Fibroblast of skin of right quadriceps (primary cell): ENCODE measurements around the gene MC1R.
"Not testable (repeated sequence)": the region's sequence is repeated elsewhere in the genome, so short reads cannot be mapped to it uniquely, and the experiment has no call there.

Source experiments
- DNase-seq: peaks from one replicate; pipeline ENCODE4 v3.0.0-alpha.2; 2013

The MC1R gene

DNA sequence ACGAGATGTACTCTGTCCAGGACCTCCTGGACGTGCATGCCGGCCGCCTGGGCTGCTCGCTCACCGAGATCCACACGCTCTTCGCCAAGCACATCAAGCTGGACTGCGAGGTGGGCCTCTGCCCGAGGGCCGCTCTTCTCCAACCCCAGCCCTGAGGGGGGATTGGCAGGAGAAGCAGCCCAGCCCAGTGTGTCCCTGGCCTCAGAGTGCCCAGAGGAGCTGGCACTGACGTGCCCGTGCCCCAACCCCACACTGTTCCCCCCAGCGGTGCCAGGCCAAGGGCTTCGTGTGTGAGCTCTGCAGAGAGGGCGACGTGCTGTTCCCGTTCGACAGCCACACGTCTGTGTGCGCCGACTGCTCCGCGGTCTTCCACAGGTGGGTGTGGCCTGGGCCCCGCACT lies 45.5 kb downstream of the MC1R start:
- no peak for DNase-seq

DNA sequence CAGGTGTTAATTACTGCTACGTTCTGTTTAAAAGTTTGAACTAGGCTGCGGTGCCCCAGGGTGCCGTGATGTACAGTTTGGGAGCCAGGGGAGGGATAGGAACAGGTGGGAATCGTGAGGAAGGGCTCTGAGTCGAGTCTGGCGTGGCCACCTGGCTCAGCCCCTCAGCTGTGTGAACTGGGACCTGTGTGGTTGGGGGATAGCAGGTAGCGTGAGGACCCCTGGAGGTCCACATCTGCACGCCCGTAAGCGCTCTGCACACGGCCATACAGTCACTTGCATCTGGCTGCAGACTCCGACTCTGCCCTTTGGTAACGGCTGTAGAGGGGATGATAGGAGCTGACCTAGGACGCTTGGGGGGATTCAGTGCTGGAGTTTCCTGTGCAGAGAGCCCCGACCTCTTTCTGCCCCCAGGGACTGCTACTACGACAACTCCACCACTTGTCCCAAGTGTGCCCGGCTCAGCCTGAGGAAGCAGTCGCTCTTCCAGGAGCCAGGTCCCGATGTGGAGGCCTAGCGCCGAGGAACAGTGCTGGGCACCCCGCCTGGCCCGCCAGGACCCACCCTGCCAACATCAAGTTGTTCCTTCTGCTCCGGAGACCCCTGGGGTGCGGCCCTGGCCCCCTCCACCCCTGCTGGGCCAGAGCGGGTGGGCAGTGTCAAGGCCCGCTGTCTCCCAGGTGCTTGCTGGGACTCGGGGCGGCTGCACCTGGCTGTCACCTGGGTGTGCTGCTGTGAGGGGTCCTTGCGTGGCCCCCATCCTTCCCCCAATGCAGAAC lies 47.0 kb downstream of the MC1R start:
- no peak for DNase-seq

DNA sequence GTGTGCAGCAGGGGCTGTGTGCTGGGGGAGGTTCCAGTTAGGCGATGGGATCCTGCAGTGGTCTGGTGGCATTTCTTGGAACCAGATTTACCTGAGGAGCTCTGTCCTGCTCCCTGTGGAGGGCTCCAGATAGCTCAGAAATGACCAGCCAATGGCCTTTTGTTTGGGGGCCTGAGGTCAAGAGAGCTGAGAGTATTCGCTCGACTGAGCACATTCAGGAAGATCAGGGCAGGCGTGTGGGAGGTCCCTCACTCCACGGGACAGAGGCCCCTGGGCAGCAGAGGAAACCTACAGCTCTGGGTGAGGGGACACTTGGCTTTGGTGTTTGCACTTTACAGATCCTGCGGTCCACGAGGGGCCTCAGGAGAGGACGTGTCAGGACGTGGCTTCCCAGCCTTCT lies 48.1 kb downstream of the MC1R start:
- no peak for DNase-seq

- DNase-seq = not testable (repeated sequence)
These were observed 48.8 kb downstream of the MC1R start for GRCh38 chr16:89967436-89967835.

GRCh38 chr16:89968074-89968473 lies 49.4 kb downstream of the MC1R start:
- not testable (repeated sequence) for DNase-seq

DNA sequence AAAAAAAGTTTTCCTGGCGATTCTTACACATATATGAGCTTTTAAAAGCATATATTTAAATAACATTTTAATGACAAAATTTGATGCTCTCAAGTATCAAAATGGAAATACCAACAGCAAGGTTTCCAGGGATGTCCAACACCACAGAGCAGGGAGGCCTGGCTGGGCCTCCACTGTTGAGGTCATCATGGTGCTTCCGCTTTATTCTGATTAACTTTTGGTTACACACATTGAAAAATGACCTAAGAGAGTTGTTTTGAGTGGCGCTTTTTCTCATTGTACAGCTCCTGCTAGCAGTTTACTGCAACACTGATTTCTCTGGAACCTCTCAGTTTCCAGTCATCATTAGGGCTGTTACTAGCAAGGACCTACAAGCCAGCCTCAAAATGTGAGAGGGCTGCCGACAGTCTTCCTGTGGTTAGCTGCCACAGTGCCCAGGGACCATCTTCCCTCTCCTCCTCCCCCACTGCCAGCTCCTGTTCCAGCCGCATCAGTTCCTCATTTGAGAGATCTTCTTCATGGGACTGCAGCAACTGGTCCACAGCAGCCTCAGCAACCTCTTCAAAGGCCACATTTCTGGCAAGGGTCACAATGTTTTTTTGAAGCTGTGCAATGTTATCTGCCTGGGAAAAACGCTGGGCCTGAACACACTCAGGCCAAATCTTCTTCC lies 51.2 kb downstream of the MC1R start:
- DNase-seq = no peak
